Muscle layer of colon (tissue), 2 donors: ENCODE measurements around the gene CALD1.

Experiments used
- H3K27ac ChIP-seq: one replicate; pipeline ENCODE4 v1.7.0; 2013; ENCODE audit warnings: low read depth, mild to moderate bottlenecking, low read length, moderate library complexity
- H3K27me3 ChIP-seq, 2 donors: one replicate each; pipeline ENCODE4 v1.7.0; 2013; ENCODE audit warnings: low read length in 2 of 2, mild to moderate bottlenecking in 2 of 2; ENCODE audit not compliant: insufficient read depth in 2 of 2, control insufficient read depth in 1 of 2
- H3K36me3 ChIP-seq: one replicate; pipeline ENCODE4 v1.7.0; 2013; ENCODE audit warnings: mild to moderate bottlenecking, low read length; ENCODE audit not compliant: insufficient read depth
- H3K4me1 ChIP-seq: one replicate; pipeline ENCODE4 v1.7.0; 2013; ENCODE audit warnings: mild to moderate bottlenecking, low read length; ENCODE audit not compliant: insufficient read depth
- H3K4me3 ChIP-seq, 2 donors: one replicate each; pipeline ENCODE4 v1.7.0; 2013; ENCODE audit warnings: low read length in 2 of 2, low read depth in 1 of 2, mild to moderate bottlenecking in 1 of 2, moderate library complexity in 1 of 2
- H3K9ac ChIP-seq: one replicate; pipeline ENCODE4 v1.7.0; 2013; ENCODE audit warnings: low read length
- H3K9me3 ChIP-seq: one replicate; pipeline ENCODE4 v1.7.0; 2013; ENCODE audit warnings: mild to moderate bottlenecking, low read length
- donor health status: abdominal sarcoma.
- donor health status: Adenocarcinoma of cecum.

The CALD1 gene

GRCh38 chr7:134995239-134996096 is 216.0 kb downstream of the CALD1 start:
- Histone ChIP-seq H3K27me3 (no peaks in the 10 kb centered on the region), H3K9ac (no peak overlapping the region), H3K4me3 (no peak overlapping the region), H3K36me3 (no peaks in the 10 kb centered on the region), H3K9me3 (no peaks in the 10 kb centered on the region), H3K4me1 (peaks cover 8% of the 10 kb centered on the region), H3K27ac (no peak overlapping the region)

- Histone ChIP-seq H3K9me3 (no peaks in the 10 kb centered on the region), H3K9ac (no peak overlapping the region), H3K27ac (no peak overlapping the region), H3K36me3 (no peaks in the 10 kb centered on the region), H3K27me3 (no peaks in the 10 kb centered on the region), H3K4me3 (no peak overlapping the region), H3K4me1 (peaks cover 8% of the 10 kb centered on the region)
Observed at GRCh38 chr7:134996097-134996550, 216.7 kb downstream of the CALD1 start.

GRCh38 chr7:134997214-134997885 is 217.9 kb downstream of the CALD1 start:
- H3K9me3 ChIP-seq: no peaks in the 10 kb centered on the region
- H3K27me3 ChIP-seq: no peaks in the 10 kb centered on the region
- H3K4me3 ChIP-seq: no peak overlapping the region
- H3K27ac ChIP-seq: no peak overlapping the region
- no peak overlapping the region for H3K9ac ChIP-seq
- no peaks in the 10 kb centered on the region for H3K36me3 ChIP-seq
- peaks cover 8% of the 10 kb centered on the region for H3K4me1 ChIP-seq

- Histone ChIP-seq H3K4me1 (peaks cover 8% of the 10 kb centered on the region), H3K4me3 (no peak overlapping the region), H3K36me3 (no peaks in the 10 kb centered on the region), H3K27me3 (no peaks in the 10 kb centered on the region), H3K9ac (no peak overlapping the region), H3K9me3 (no peaks in the 10 kb centered on the region), H3K27ac (no peak overlapping the region)
Observed at GRCh38 chr7:134999136-134999535, 219.7 kb downstream of the CALD1 start.

- Histone ChIP-seq H3K9ac (no peak overlapping the region), H3K27ac (no peak overlapping the region), H3K4me3 (no peak overlapping the region), H3K27me3 (no peaks in the 10 kb centered on the region), H3K9me3 (no peaks in the 10 kb centered on the region), H3K4me1 (peaks cover 7% of the 10 kb centered on the region), H3K36me3 (no peaks in the 10 kb centered on the region)
Observed at GRCh38 chr7:135001390-135002165, 222.1 kb downstream of the CALD1 start.

- H3K9me3 ChIP-seq: no peaks in the 10 kb centered on the region
- H3K27ac ChIP-seq: no peak overlapping the region
- H3K4me3 ChIP-seq: no peak overlapping the region
- no peak overlapping the region for H3K9ac ChIP-seq
- H3K4me1 ChIP-seq: no peaks in the 10 kb centered on the region
- H3K36me3 ChIP-seq: no peaks in the 10 kb centered on the region
- no peaks in the 10 kb centered on the region for H3K27me3 ChIP-seq
Observed at GRCh38 chr7:135012229-135012628, 232.8 kb downstream of the CALD1 start.
